SKM-1 (cell line): ENCODE data around the gene SPON2.

Experiments
- DNase-seq: peaks from one replicate; lab custom pipeline; 2025; ENCODE audit not compliant: unreplicated experiment; lab: John Stamatoyannopoulos, UW

SPON2 gene

DNA sequence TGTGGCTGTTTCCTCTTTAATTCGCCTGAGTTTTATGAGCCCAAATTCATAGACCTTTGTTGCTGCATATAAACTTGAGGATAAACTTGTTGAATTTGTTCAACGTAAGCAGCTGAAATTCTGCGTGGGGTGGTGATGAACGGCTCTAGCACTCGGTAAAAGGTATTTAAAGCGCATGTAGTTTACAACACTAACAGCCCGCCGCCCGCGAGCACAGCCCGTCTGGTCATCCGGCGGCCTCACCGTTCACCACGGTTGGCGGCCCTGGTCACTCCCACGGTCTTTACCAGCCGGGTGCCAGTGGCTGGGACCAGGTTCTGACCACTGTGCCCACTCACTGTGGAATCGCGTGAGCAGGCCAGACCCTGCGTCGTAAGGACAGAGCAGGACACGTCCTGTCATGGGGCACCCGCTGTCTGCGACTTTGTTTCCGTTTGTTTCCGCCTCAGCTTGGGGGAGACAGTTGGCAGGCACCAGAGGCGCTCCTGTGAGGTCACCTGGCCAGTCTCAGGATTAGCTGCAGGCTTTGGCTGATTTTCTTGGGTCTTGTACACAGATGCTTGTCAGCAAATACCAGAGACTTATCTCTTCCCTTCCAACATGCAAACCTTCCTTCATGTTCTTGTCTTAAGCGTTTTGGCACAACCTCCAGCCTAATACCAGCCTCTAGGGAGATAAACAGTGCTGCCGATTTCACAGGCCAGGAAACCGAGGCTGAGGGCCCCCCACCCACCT, 36.8 kb upstream of the SPON2 start:
- DNase-seq: no peak

DNA sequence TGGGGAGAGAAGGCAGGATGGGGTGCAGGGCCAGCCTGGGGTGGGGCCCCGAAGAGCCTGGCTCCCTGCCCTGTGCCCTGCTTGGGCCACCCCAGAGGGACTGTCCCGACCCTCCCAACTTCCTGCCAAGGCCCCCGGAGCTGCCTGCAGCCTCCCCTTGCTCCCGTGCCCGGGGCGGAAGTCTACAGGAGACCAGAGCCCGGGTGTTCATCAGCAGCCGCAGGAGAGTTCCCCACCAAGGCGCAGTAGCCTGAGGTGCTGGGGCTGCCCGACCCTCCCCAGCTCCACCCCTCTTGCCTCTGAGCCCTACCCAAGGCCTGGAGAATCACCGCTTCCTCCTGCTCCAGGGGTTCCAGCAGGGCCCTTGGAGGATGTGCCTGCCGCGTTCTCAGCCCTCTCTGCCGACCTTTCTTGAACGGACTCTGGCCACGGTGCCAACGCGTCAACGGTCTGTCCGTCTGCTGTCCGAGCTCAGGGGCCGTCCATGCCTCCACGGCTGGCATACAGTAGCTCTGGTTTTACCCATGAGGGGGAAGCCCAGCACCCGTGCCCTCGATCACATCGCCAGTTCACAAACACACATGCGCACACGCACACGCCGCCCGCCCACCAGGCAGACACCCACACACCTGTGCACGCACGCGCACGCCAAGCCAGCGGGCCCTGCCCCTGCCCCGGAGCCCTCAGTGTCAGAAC, 36.0 kb upstream of the SPON2 start:
- no peak for DNase-seq

DNA sequence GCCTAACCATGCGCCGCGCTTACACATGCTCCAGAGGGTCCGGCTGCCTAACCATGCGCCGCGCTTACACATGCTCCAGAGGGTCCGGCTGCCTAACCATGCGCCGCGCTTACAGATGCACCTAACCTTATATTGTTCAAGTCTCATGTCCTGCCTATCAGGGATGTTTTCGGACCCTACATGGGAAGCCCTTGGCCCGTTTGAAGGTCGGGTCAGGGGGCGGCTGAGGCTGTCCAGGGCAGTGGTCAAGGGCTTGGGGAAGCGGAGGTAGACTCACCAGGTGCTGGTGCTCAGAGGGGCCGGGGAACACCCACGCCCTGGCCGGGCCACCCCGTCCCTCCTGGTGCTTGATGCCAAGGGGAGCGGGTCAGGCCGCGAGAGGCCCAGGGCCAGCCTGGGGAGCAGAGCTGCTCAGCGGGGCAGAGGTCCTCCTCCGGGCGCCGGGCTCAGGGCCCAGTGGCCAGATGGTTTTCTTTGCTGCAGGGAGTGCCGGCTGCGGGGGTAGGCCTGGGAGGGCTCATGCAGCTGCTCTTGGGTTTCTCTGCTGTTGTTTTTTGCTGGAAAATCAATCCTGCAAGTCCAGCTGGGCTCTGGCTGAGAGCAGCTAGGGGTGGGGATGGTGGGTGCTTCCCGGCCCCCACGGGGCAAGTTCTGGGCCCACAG, 35.4 kb upstream of the SPON2 start:
- DNase-seq: no peak

DNA sequence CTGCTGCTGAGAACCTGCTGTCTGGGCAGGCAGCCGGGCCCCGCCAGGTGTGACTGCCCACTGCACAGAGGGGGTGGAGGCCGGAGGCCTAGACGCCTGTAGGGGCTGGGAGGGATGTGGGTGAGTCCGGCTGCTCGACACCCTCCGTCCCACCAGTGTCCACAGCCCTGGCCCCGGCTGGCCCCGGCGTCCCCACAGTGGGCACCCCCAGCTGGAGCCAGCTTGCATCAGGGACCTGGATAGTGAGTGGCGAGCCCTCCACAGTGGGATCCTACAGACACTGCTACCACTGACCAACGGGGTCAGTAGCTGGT, 34.7 kb upstream of the SPON2 start:
- DNase-seq: no peak

DNA sequence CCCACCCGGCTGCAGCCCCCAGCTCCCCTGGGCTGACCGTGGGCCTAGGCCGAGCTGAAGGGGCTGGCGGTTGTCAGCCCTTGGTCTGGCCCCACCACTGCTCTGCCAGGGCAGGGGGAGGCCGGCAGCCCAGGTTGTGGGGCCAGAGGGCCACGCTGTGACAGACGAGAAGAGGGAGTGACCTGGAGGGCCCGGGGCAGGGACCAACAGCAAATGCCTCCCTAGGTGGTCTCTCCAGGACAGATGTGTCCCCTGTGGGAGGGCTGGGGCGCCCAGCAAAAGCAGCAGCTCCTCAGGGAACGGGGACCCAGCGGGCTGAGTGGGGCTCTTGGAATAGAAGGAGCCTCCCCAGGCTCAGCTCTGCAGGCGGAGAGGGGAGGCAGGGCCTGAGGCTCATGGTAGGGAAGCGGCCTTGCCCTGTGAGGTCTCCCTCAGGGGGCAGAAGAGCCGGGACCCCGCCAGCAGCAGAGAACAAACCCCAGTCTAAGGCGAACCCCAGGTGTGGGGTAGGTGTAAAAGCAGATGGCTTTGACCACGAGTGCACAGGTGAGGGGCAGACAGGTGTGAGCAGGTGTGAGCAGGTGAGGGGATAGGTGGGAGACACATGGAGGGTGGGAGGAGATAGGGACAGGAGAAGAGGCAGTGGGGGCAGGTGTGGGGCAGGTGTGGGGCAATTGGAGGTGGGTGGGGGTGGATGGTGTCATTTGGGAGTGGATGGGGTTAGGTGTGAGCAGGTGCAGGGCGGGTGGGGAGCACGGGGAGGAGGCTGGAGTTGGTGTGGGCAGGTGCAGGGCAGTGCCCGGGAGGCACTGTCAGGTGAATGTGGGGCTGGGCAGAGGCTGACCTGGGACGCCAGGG, 34.1 kb upstream of the SPON2 start:
- no peak for DNase-seq

DNA sequence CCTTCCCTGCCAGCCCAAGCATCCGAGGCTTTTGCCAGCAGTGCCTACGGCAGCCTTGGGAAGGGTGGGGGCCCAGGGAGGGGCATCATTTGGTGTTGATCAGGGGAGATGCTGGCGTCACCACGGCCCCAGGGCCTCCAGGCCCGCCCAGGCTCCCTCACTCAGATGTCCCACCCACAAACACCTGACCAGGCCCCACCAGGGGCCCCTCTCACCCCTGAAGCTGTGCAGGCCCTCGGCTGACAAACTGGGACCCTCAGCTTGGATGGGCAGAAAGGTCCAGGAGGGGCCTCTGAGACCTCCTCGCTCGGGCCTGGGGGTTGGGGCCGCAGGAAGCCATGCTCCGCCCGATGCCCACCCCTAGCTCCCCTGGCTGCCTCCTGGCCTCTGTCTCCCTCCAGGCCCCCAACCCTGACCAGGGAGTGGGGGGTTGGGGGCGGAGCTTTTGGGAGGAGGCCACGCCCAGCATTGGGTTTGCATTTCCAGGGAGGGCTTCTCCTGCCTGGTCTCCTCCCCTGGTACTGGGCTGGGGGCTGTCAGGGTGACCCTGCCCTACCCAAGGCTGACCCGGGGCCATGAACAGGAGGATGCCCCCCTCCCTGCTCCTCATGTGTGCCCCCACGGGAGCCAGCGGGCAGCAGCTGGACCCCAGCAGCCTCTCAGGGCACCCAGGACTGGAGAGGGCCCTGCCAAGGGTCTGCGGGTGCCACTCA, 33.4 kb upstream of the SPON2 start:
- DNase-seq: no peak

DNA sequence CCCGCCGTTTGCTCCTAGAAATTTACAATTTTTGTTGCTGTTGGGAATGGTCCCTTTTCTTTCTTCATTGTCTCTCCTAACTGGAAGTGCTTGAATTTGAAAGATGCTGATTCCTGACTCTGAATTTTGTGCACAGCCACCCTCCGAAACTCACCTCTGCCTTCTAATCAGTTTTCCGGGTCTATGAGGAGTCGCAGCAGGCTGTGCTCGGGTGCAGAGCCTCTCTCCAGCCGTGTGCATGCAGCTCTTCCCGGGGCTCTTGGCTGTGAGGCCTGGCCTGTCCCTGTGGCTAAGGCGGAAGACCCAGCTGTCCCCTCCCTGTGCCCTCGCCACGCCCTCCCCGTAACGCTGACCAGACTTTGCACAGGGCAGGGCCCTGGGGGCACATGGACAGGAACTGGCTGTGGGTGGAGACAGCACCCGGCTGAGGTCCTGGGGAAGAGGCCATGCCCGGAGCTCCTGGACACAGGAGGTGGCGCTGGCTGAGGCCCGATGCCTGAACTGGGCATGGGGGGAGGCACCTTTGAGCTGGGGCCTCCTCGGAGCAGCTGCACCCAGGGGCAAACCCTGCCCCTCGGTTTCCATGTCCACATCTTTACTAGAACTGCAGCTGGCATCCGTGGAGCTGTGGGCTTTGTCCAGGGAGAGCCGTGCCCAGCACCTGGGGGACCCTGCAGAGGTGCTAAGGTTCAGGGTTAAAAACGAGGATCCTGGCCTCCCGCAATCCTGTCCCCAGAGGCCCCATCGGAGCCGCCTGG, 32.6 kb upstream of the SPON2 start:
- DNase-seq: no peak

DNA sequence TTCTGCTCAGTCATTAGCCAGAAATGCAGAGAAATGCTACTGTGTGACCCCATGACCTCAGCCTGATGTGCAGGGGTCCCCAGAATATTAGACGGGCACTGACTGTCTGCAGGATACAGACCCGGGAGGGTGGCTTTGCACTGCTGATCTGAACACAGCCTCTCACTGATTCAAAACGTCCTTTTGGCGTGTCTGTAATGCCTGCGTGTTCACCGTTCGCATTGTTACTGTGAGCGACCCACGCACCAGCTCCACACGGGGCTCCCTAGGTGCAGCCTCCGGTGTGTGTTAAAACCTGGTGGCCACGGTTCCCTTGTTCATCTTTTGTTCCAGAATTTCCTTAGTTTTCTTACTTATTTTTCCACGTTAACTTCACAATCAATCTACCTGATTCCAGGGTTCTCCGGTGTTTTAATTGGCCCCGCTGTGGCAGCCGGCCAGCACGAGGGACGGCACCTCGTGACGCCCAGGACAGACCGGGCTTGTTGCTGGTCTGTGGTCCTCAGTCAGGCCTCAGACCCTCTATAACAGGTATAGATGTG, 32.0 kb upstream of the SPON2 start:
- DNase-seq: no peak

DNA sequence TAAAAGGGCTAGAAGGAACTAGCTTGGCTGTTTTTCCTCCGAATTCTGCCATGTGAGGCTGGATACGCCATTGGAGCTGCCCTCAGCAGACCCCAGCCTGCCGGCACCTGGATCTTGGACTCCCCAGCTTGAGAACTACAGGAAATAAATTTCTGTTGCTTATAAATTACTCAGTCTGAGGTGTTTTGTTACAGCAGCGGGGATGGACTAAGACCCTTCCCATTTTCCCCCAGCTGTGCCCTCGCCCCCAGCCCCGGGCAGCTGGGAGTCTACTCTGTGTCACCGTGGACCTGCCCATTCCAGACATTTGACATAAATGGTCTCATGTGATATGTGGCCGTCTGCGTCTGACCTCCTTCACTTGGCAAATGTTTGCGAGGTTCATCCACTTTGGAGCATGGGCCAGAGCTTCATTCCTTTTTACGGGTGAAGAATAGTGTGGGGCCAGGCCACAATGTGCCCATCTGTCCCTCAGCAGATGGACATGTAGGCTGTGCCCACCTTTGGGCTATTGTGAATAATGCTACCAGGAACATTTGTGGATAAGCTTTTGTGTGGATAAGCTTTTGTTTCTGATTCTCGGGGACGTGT, 30.7 kb upstream of the SPON2 start:
- no peak for DNase-seq

DNA sequence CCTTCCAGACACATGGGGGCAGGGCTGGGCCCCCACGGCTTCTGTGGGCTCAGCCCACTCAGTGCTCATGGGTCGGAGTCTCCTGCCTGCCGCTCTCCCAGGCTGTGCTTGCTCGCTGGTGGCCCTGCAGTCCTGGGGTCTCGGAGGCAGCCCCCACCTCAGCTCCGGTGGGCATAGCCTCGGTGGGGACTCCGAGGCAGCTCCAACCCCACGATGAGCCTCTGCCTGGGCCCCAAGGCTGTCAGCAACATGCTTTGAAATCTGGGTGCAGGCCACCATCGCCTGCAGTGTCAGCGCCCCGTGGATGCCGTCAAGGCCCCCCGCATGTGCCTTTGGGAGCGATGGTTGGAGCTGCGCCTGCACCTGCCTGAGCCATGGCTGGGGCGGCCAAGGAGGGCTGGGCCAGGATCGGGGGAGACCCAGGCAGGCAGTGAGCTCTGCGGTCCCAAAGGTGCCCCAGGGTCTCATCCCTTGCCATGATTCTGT, 30.2 kb upstream of the SPON2 start:
- no peak for DNase-seq

DNA sequence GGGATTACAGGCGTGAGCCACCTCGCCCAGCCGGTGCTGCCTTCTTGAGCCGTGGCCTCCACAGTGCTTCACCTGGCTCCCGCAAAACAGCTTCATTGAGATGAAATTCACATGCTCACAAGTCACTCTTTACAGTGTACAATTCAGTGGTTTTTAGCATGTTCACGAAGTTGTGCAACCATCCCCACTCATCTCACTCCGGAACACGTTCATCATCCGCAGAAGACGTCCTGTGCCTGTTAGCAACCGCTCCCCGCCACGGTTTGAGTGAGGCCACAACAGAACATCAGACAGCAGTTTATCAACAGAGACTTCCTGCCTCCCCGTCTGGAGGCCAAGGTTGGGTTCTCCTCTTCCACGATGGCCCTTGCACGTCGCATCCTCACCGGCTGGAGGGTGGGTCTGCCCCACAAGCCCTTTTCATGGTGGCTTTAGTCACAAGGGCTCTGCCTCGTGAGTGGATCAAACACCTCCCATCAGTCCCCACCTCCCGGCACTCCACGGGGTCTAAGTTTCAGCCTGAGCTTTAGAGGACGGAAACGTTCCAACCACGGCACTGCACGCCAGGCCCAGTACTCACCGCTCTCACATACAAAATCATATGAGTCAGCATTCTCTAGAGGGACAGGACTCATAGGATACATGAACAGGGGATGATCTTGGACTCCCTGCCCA, 29.6 kb upstream of the SPON2 start:
- peak; percentile 89 for DNase-seq

DNA sequence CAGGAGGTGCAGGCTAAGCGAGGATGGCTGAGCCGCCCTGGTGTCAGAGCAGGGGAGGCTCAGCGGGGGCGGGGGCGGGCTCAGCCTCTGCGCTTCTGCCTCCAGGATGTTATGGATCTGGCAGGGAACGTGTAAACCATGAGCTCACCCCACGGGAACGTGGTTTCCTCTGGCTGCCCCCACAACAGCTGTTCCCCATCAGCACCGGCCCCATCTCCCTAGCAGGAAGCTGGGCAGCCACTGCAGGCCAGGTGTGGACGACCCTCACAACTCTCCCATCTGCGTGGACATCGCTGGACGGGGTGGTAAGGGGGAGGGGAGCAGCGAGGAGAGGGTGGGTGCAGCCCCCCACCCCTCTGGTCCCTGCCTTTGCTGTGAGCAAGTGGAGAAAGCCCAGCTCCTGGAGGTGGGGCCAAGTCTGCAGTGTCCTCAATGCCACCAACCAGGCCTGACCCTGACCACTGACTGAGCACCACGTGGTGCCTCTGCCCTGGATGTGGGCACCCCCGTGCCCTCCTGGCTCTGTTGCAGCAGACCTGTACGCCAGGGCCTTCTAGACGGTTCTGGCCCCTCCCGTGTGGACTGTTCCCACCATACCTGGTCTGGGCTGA, 28.1 kb upstream of the SPON2 start:
- no peak for DNase-seq

DNA sequence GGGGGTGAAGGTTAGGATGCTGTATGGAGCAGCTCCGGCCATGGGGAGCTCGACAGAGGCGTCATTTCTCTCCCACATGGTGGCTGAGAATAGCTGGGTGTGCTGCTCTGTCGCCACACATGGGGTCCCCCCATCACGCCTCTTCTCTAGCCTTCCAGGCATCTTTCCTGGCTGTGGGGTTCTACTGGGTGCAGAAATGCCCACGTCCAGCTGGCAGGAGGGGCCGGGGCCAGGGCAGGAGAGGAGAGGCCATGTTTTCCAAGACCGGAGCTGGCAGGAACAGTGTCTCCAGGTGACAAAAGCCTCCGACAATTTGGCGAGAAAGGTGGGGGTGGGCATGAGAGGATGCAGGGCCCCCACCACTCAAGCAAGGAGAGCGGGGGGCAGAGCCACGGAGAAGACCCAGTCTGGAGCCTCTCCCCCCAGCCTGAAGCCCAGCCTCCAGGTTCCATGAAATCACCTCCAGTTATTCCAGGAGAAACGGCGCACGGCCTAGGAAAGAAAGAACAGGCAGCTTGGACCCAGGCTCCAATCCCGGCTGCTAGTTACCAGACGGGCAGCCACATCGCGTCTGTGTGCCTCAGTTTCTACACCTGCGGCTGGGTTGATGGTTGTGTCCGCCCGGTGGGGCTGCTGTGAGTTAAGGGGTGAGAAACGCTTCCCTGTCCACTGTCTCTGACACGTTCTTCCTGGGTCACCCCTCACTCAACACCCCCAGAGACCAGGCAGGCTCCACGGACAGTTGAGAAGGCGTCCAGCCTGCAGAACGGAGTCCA, 27.4 kb upstream of the SPON2 start:
- no peak for DNase-seq

DNA sequence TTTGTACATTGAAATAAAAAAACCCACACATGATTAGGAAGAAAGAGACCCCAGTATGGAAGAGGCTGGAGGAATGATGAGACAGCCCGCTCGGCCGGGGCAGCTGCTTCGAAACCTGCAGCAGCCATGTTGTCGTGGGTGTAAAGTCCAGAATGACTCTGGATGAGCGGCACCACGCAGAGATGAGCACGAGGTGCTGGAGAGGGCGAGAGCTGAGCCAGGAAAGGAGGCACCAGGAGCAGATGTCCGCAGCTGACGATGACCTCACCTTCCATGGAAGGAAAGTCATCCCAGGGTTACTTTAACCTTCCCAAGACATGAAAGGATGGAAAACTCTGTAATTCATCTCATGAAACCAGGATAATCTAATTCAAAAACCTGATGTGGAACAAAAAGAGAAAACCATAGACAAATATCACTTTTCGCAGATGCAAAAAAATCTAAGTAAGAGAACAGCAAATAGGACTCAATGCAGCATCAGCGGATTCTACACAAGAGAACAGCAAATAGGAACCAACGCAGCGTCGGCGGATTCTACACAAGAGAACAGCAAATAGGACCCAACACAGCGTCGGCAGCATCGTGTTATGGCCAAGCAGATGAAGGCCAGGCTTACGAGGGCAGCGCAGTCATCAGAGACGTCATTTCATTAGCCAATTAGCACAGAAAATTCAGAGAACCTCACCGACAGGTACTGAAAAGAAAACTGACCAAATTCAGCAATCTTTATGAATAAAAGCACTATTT, 25.9 kb upstream of the SPON2 start:
- DNase-seq: no peak

DNA sequence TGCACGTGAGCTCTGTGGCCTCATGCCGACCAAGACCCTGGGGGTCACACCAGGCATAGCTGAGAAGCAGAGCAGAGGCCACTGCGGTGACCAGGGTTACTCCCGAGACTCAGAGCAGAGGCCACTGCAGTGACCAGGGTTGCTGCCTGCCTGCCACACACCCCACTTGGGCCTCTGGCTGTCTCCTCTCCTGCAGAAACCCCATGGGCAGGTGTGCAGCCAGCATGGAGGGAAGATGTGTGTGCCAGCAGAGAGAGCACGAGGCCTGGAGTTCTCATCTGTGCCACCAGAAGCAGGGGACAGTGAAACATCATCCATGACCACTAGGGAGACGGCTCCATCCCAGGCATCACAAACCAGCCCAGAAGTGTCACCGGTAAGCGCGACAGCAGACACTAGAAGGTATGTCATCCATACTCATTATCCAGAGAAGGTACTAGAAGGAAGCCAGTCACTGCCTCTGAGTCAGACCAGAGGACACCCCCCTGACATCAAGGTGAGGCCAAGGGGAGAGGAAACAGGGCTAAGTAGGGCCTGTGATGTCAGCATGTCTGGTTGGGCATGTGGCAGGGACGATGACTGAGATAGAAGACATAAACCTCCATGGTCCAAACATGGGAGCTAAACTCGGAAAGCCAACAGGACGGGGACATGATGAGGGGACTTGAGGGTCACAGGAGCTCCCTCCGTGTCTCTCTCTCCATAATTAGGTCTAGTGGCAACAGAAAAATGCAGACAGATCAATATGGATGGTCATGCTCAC, 24.2 kb upstream of the SPON2 start:
- DNase-seq: no peak

DNA sequence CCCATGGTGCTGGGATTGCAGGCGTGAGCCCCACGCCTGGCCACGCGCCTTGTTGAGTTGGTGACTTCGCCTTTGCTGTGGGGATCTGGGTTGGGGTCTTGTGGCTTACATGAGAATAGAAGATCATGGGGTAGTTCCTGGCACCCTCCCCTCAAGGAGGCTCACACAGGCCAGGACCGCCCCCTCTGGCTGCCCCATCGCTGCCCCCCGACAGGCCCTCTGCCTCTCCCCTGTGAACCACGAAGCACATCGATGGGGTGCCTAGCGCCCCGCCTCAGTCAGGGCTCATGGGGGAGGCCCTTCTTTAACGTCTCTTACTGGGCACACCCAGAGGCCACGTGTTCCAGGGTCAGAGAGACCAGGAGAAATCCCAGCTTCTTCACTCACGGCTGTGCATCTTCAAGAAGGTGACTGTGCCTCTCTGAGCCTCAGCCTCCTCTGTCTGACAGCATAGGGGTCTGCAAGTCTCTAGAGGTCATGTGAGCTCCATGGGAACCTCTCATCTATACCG, 23.6 kb upstream of the SPON2 start:
- no peak for DNase-seq
